HG03064 (cell line): ENCODE results near the gene ARFGAP1.

ENCODE experiments used
- ATAC-seq: cut with Tn5 transposase; IDR thresholded peaks from one replicate; pipeline ENCODE4 v1.9.1; 2021; ENCODE audit warnings: low read depth; ENCODE audit not compliant: unreplicated experiment

The ARFGAP1 gene

GRCh38 chr20:63272105-63273058 is at the start of gene ARFGAP1:
Gene ARFGAP1, plus strand, starts transcription at chr20:63272813. Its CDS starts 2,768 bp downstream, at chr20:63275581.
- ATAC-seq = peak; percentile 94

GRCh38 chr20:63223121-63223825 is 49.3 kb upstream of the ARFGAP1 start:
- ATAC-seq = no peak

- no peak for ATAC-seq
Observed at GRCh38 chr20:63223826-63224207, 48.8 kb upstream of the ARFGAP1 start.

- ATAC-seq = no peak
Observed at GRCh38 chr20:63224412-63225081, 48.1 kb upstream of the ARFGAP1 start.

- no peak for ATAC-seq
Observed at GRCh38 chr20:63225082-63225454, 47.5 kb upstream of the ARFGAP1 start.

- ATAC-seq = no peak
Observed at GRCh38 chr20:63226042-63226943, 46.3 kb upstream of the ARFGAP1 start.

- ATAC-seq = no peak
Observed at GRCh38 chr20:63227260-63227659, 45.4 kb upstream of the ARFGAP1 start.

- ATAC-seq = no peak
Observed at GRCh38 chr20:63228806-63229205, 43.8 kb upstream of the ARFGAP1 start.

GRCh38 chr20:63230800-63231268 is 41.8 kb upstream of the ARFGAP1 start:
- ATAC-seq = no peak

- ATAC-seq = no peak
Observed at GRCh38 chr20:63232235-63233060, 40.2 kb upstream of the ARFGAP1 start.

GRCh38 chr20:63233061-63233344 is 39.6 kb upstream of the ARFGAP1 start:
- no peak for ATAC-seq

GRCh38 chr20:63233924-63234323 is 38.7 kb upstream of the ARFGAP1 start:
- no peak for ATAC-seq

- no peak for ATAC-seq
Observed at GRCh38 chr20:63234693-63235398, 37.8 kb upstream of the ARFGAP1 start.

- no peak for ATAC-seq
Observed at GRCh38 chr20:63235399-63235983, 37.1 kb upstream of the ARFGAP1 start, which contains the start of gene BIRC7. Gene BIRC7, plus strand, starts transcription at chr20:63235905. Its CDS starts 192 bp downstream, at chr20:63236097.

GRCh38 chr20:63236116-63236837 is 36.3 kb upstream of the ARFGAP1 start:
- ATAC-seq = no peak

- ATAC-seq = no peak
Observed at GRCh38 chr20:63238031-63238430, 34.6 kb upstream of the ARFGAP1 start.

GRCh38 chr20:63238514-63239125 is 34.0 kb upstream of the ARFGAP1 start:
- no peak for ATAC-seq
